ENCODE results near the gene PCAT7.

Gene PCAT7

DNA sequence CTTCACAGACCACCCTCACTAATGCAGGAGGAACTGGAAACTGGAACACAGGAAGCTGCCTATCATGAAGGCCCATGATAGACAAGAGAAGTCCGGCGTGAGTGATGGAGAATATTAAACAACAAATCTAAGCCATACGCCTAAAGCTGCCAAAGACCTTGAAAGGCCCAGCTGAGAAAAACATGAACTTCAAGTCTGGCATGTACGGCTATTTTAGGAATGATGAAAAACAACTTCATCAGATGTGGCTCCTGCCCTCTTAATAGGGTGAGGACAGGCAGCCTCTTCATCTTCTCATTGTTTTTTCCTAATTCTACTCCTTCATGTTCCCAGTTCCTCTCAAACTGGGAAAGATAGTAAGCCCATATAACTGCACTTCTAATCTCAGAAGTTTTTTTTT is 64.1 kb downstream of the PCAT7 start:
- no peak overlapping the region for H3K9ac ChIP-seq (ENCODE audit: insufficient read length)
- no peak overlapping the region for H3K4me3 ChIP-seq
- no peaks in the 10 kb centered on the region for H3K9me3 ChIP-seq (ENCODE audit: low read depth, low read length)
- no peak overlapping the region for H3K27ac ChIP-seq
- no peaks in the 10 kb centered on the region for H3K36me3 ChIP-seq (ENCODE audit: insufficient read depth, low read length)
- TF ChIP-seq EZH2 (IDR thresholded peaks at IDR 0.05) (no peak), POLR2AphosphoS5 (IDR thresholded peaks at IDR 0.05; ENCODE audit: borderline replicate concordance, low read depth, low read length) (no peak), FOXP2 (optimal IDR thresholded peaks at IDR 0.05; ENCODE audit: control extremely low read depth, extremely low read length, insufficient read depth) (no peak)
- DNase-seq (ENCODE audit: low read depth, low spot score), result no peak

Measured in SK-N-MC (cell line).